Tibial nerve (tissue), 4 donors: ENCODE data around the gene CLK3. TPM values are rescaled to one million over a fixed set of nuclear protein-coding genes. Genes with fewer than 3 reads are reported as not detected.

Experiments
- DNase-seq, 2 donors: peaks; one replicate each; pipeline ENCODE4 v3.0.0-alpha.2; 2019; ENCODE audit warnings: low spot score in 2 of 2
- H3K27ac ChIP-seq, 4 donors: fragments of 200-600 bp; sonication (generic) in 3 of 4; one replicate each; pipeline ENCODE4 v1.5.1; 2017 to 2019; ENCODE audit warnings: mild to moderate bottlenecking in 1 of 4
- H3K27me3 ChIP-seq, 2 donors: fragments of 200-600 bp; sonication (generic) in 1 of 2; one replicate each; pipeline versions ENCODE4 v1.5.1 to v1.6.0; 2017 to 2019
- H3K36me3 ChIP-seq, 3 donors: fragments of 200-600 bp; sonication (generic); one replicate each; pipeline ENCODE4 v1.5.1; 2018 to 2019
- H3K4me1 ChIP-seq, 4 donors: fragments of 200-600 bp; sonication (generic) in 3 of 4; one replicate each; pipeline ENCODE4 v1.5.1; 2017 to 2019
- H3K4me3 ChIP-seq, 4 donors: fragments of 200-600 bp; sonication (generic) in 3 of 4; one replicate each; pipeline ENCODE4 v1.5.1; 2017 to 2019; ENCODE audit warnings: mild to moderate bottlenecking in 1 of 4, moderate library complexity in 1 of 4
- H3K9me3 ChIP-seq, 4 donors: fragments of 200-600 bp; sonication (generic) in 3 of 4; one replicate each; pipeline ENCODE4 v1.5.1; 2017 to 2019
- CTCF ChIP-seq, 5 experiments: fragments of 200-600 bp in 3 of 5; fragments of 450-650 bp in 2 of 5; sonication (generic) in 3 of 5; IDR thresholded peaks; one replicate each; pipeline ENCODE4 v1.5.1; 2016 to 2019; ENCODE audit warnings: antibody characterized with exemption in 5 of 5, mild to moderate bottlenecking in 3 of 5, moderate library complexity in 2 of 5
- EP300 ChIP-seq, 2 donors: sonication (generic); formaldehyde crosslinking; IDR thresholded peaks; one replicate each; pipeline ENCODE4 v1.6.1; 2017; ENCODE audit warnings: antibody characterized with exemption in 2 of 2, mild to moderate bottlenecking in 1 of 2
- POLR2A ChIP-seq, 2 donors: fragments of 450-650 bp; IDR thresholded peaks; one replicate each; pipeline ENCODE4 v1.6.1; 2017; ENCODE audit warnings: antibody characterized with exemption in 2 of 2, mild to moderate bottlenecking in 2 of 2, moderate library complexity in 2 of 2
- WGBS, 2 donors: methylation state at CpG; one replicate each; pipeline ENCODE4 v1.1.5; 2018; 5-methylcytosine and 5-hydroxymethylcytosine counted together
- total RNA-seq, 4 donors: library from RNA; depleted of rRNA; stranded (reverse); fragments of >200 nt; gene quantifications; one replicate each; pipeline ENCODE4 v1.1.0, GENCODE V29; 2016

The CLK3 gene
- total RNA-seq, 4 donors from 2014 or later: 130 to 181 (median 138) TPM

- Histone ChIP-seq H3K9me3 (no peaks in the 10 kb centered on the region), H3K27me3 (no peaks in the 10 kb centered on the region), H3K4me3 (no peak overlapping the region), H3K36me3 (no peaks in the 10 kb centered on the region), H3K27ac (no peak overlapping the region), H3K4me1 (peaks cover 0 to 27% (median 4%) of the 10 kb centered on the region in 4 donors)
- TF ChIP-seq EP300 (IDR thresholded peaks at IDR 0.05) (no peak), CTCF (IDR thresholded peaks at IDR 0.05) (no peak), POLR2A (IDR thresholded peaks at IDR 0.05) (no peak)
- no peak for DNase-seq
- 86 to 94% methylated on average over 11 to 12 of the region's 13 CpGs for WGBS, 2 donors
These were observed 12.4 kb upstream of the CLK3 start for GRCh38 chr15:74603026-74603788.

- Histone ChIP-seq H3K27me3 (no peaks in the 10 kb centered on the region), H3K4me1 (peaks cover 0 to 23% (median 3%) of the 10 kb centered on the region in 4 donors), H3K27ac (no peak overlapping the region), H3K9me3 (no peaks in the 10 kb centered on the region), H3K4me3 (no peak overlapping the region), H3K36me3 (no peaks in the 10 kb centered on the region)
- DNase-seq: no peak
- TF ChIP-seq EP300 (IDR thresholded peaks at IDR 0.05): no peak
- TF ChIP-seq POLR2A (IDR thresholded peaks at IDR 0.05): no peak
- no peak for TF ChIP-seq CTCF (IDR thresholded peaks at IDR 0.05)
- WGBS, 2 donors: 83% methylated on average over 6 to 10 of the region's 11 CpGs
These were observed 11.6 kb upstream of the CLK3 start for GRCh38 chr15:74603789-74604705.

- no peak for DNase-seq
- WGBS, 2 donors: 62 to 65% methylated on average over 11 to 12 of the region's 12 CpGs
- Histone ChIP-seq H3K4me1 (peaks cover 0 to 14% (median 0%) of the 10 kb centered on the region in 4 donors), H3K27me3 (no peaks in the 10 kb centered on the region), H3K4me3 (no peak overlapping the region), H3K27ac (no peak overlapping the region), H3K9me3 (no peaks in the 10 kb centered on the region), H3K36me3 (no peaks in the 10 kb centered on the region)
- TF ChIP-seq POLR2A (IDR thresholded peaks at IDR 0.05) (no peak), CTCF (IDR thresholded peaks at IDR 0.05) (no peak), EP300 (IDR thresholded peaks at IDR 0.05) (no peak)
These were observed 10.4 kb upstream of the CLK3 start for GRCh38 chr15:74604983-74605794.

GRCh38 chr15:74605795-74606150, 9.9 kb upstream of the CLK3 start:
- H3K9me3 ChIP-seq: no peaks in the 10 kb centered on the region
- TF ChIP-seq CTCF (IDR thresholded peaks at IDR 0.05): no peak
- no peak for TF ChIP-seq POLR2A (IDR thresholded peaks at IDR 0.05)
- no peak for TF ChIP-seq EP300 (IDR thresholded peaks at IDR 0.05)
- H3K27me3 ChIP-seq: no peaks in the 10 kb centered on the region
- H3K36me3 ChIP-seq: no peaks in the 10 kb centered on the region
- H3K27ac ChIP-seq: no peak overlapping the region
- DNase-seq: no peak
- H3K4me1 ChIP-seq: peaks cover 0 to 8% (median 0%) of the 10 kb centered on the region in 4 donors
- no peak overlapping the region for H3K4me3 ChIP-seq
- 90 to 100% methylated on average over 1 of the region's 1 CpG for WGBS, 2 donors
